HG03108 (cell line): ENCODE data around the gene CNTRL.
"Not testable (repeated sequence)": the region's sequence is repeated elsewhere in the genome, so short reads cannot be mapped to it uniquely, and the experiment has no call there.

Source experiments
- ATAC-seq: cut with Tn5 transposase; IDR thresholded peaks from one replicate; pipeline ENCODE4 v1.9.1; 2021; ENCODE audit warnings: moderate library complexity; ENCODE audit not compliant: unreplicated experiment

Gene CNTRL

GRCh38 chr9:121067640-121068039 lies 7.1 kb upstream of the CNTRL start:
- ATAC-seq: no peak

GRCh38 chr9:121069396-121069795 lies 5.4 kb upstream of the CNTRL start:
- ATAC-seq: no peak

- no peak for ATAC-seq
Measured at GRCh38 chr9:121071370-121071755, 3.4 kb upstream of the CNTRL start.

- peak; percentile 30 for ATAC-seq
Measured at GRCh38 chr9:121071756-121072421, 2.9 kb upstream of the CNTRL start.

GRCh38 chr9:121073038-121073437 lies 1.7 kb upstream of the CNTRL start:
- ATAC-seq: no peak

GRCh38 chr9:121075251-121076036 lies 689 bp downstream of the CNTRL start:
- no peak for ATAC-seq

- ATAC-seq: no peak
Measured at GRCh38 chr9:121082075-121082474, 7.3 kb downstream of the CNTRL start.

- no peak for ATAC-seq
Measured at GRCh38 chr9:121085661-121086060, 10.9 kb downstream of the CNTRL start.

GRCh38 chr9:121088576-121088975 lies 13.8 kb downstream of the CNTRL start:
- ATAC-seq: no peak

- ATAC-seq: not testable (repeated sequence)
Measured at GRCh38 chr9:121090743-121091142, 16.0 kb downstream of the CNTRL start.

GRCh38 chr9:121095057-121095456 lies 20.3 kb downstream of the CNTRL start:
- ATAC-seq: no peak

- no peak for ATAC-seq
Measured at GRCh38 chr9:121098567-121099198, 23.9 kb downstream of the CNTRL start.

GRCh38 chr9:121104054-121104453 lies 29.3 kb downstream of the CNTRL start:
- ATAC-seq: not testable (repeated sequence)

GRCh38 chr9:121105531-121105930 lies 30.8 kb downstream of the CNTRL start:
- ATAC-seq: no peak

- no peak for ATAC-seq
Measured at GRCh38 chr9:121107029-121107428, 32.3 kb downstream of the CNTRL start.

GRCh38 chr9:121107881-121108280 lies 33.1 kb downstream of the CNTRL start:
- no peak for ATAC-seq

- ATAC-seq: no peak
Measured at GRCh38 chr9:121115466-121115865, 40.7 kb downstream of the CNTRL start.

- ATAC-seq: no peak
Measured at GRCh38 chr9:121118266-121118665, 43.5 kb downstream of the CNTRL start.

GRCh38 chr9:121120386-121120785 lies 45.6 kb downstream of the CNTRL start:
- ATAC-seq: no peak

- ATAC-seq: peak; percentile 97
Measured at GRCh38 chr9:121121582-121122087, 46.9 kb downstream of the CNTRL start.

- no peak for ATAC-seq
Measured at GRCh38 chr9:121122246-121123032, 47.7 kb downstream of the CNTRL start.
